IPS-18a (cell line): Measurements from ENCODE around the gene PLA2G2F.

ENCODE experiments used
- H3K27ac ChIP-seq: one replicate; pipeline ENCODE4 v1.5.1; 2013; ENCODE audit warnings: low read length
- H3K27me3 ChIP-seq: one replicate; pipeline ENCODE4 v1.6.1; 2013; ENCODE audit warnings: mild to moderate bottlenecking, low read length; ENCODE audit not compliant: control insufficient read depth, insufficient read depth
- H3K36me3 ChIP-seq: one replicate; pipeline ENCODE4 v1.6.1; 2013; ENCODE audit warnings: low read depth, low read length; ENCODE audit not compliant: control insufficient read depth
- H3K4me1 ChIP-seq: one replicate; pipeline ENCODE4 v1.6.1; 2013; ENCODE audit warnings: low read depth, low read length; ENCODE audit not compliant: control insufficient read depth
- H3K4me3 ChIP-seq: one replicate; pipeline ENCODE4 v1.5.1; 2013; ENCODE audit warnings: low read length
- H3K9ac ChIP-seq: one replicate; pipeline ENCODE4 v1.6.1; 2013; ENCODE audit warnings: mild to moderate bottlenecking, low read length, moderate library complexity
- H3K9me3 ChIP-seq: one replicate; pipeline ENCODE4 v1.6.1; 2013; ENCODE audit warnings: low read depth, low read length; ENCODE audit not compliant: control insufficient read depth

The PLA2G2F gene

GRCh38 chr1:20188455-20188817 is 49.3 kb downstream of the PLA2G2F start:
- Histone ChIP-seq H3K27ac (no peak overlapping the region), H3K4me3 (no peak overlapping the region), H3K27me3 (peaks cover 21% of the 10 kb centered on the region), H3K9ac (no peak overlapping the region), H3K36me3 (no peaks in the 10 kb centered on the region), H3K4me1 (peaks cover 9% of the 10 kb centered on the region), H3K9me3 (no peaks in the 10 kb centered on the region)

GRCh38 chr1:20189664-20190063 is 50.5 kb downstream of the PLA2G2F start:
- peaks cover 10% of the 10 kb centered on the region for H3K4me1 ChIP-seq
- H3K27me3 ChIP-seq: peaks cover 21% of the 10 kb centered on the region
- no peaks in the 10 kb centered on the region for H3K9me3 ChIP-seq
- H3K4me3 ChIP-seq: no peak overlapping the region
- H3K36me3 ChIP-seq: no peaks in the 10 kb centered on the region
- no peak overlapping the region for H3K9ac ChIP-seq
- no peak overlapping the region for H3K27ac ChIP-seq

GRCh38 chr1:20190256-20191160 is 51.4 kb downstream of the PLA2G2F start:
- H3K36me3 ChIP-seq: no peaks in the 10 kb centered on the region
- no peak overlapping the region for H3K27ac ChIP-seq
- H3K9me3 ChIP-seq: no peaks in the 10 kb centered on the region
- H3K9ac ChIP-seq: no peak overlapping the region
- peaks cover 14% of the 10 kb centered on the region for H3K4me1 ChIP-seq
- no peak overlapping the region for H3K4me3 ChIP-seq
- H3K27me3 ChIP-seq: peaks cover 17% of the 10 kb centered on the region

GRCh38 chr1:20191266-20191825 is 52.2 kb downstream of the PLA2G2F start:
- H3K9ac ChIP-seq: no peak overlapping the region
- H3K4me3 ChIP-seq: no peak overlapping the region
- no peak overlapping the region for H3K27ac ChIP-seq
- H3K4me1 ChIP-seq: peaks cover 14% of the 10 kb centered on the region
- H3K27me3 ChIP-seq: peaks cover 15% of the 10 kb centered on the region
- no peaks in the 10 kb centered on the region for H3K36me3 ChIP-seq
- no peaks in the 10 kb centered on the region for H3K9me3 ChIP-seq

GRCh38 chr1:20192364-20192763 is 53.2 kb downstream of the PLA2G2F start:
- Histone ChIP-seq H3K4me3 (no peak overlapping the region), H3K36me3 (no peaks in the 10 kb centered on the region), H3K27ac (no peak overlapping the region), H3K27me3 (peaks cover 11% of the 10 kb centered on the region), H3K9me3 (no peaks in the 10 kb centered on the region), H3K4me1 (peaks cover 5% of the 10 kb centered on the region), H3K9ac (no peak overlapping the region)

GRCh38 chr1:20192871-20193411 is 53.8 kb downstream of the PLA2G2F start:
- Histone ChIP-seq H3K9ac (no peak overlapping the region), H3K4me1 (peaks cover 5% of the 10 kb centered on the region), H3K27ac (no peak overlapping the region), H3K27me3 (peaks cover 11% of the 10 kb centered on the region), H3K4me3 (no peak overlapping the region), H3K36me3 (no peaks in the 10 kb centered on the region), H3K9me3 (no peaks in the 10 kb centered on the region)

- no peaks in the 10 kb centered on the region for H3K9me3 ChIP-seq
- no peaks in the 10 kb centered on the region for H3K27me3 ChIP-seq
- no peak overlapping the region for H3K4me3 ChIP-seq
- no peak overlapping the region for H3K9ac ChIP-seq
- H3K27ac ChIP-seq: no peak overlapping the region
- no peaks in the 10 kb centered on the region for H3K36me3 ChIP-seq
- H3K4me1 ChIP-seq: peaks cover 5% of the 10 kb centered on the region
These were observed 55.1 kb downstream of the PLA2G2F start for GRCh38 chr1:20194224-20194623.

GRCh38 chr1:20194757-20195461 is 55.8 kb downstream of the PLA2G2F start:
- H3K36me3 ChIP-seq: no peaks in the 10 kb centered on the region
- no peaks in the 10 kb centered on the region for H3K27me3 ChIP-seq
- no peak overlapping the region for H3K4me3 ChIP-seq
- peaks cover 5% of the 10 kb centered on the region for H3K4me1 ChIP-seq
- no peak overlapping the region for H3K27ac ChIP-seq
- no peaks in the 10 kb centered on the region for H3K9me3 ChIP-seq
- H3K9ac ChIP-seq: no peak overlapping the region

- Histone ChIP-seq H3K27me3 (no peaks in the 10 kb centered on the region), H3K27ac (no peak overlapping the region), H3K9me3 (no peaks in the 10 kb centered on the region), H3K4me1 (peaks cover 5% of the 10 kb centered on the region), H3K36me3 (no peaks in the 10 kb centered on the region), H3K4me3 (no peak overlapping the region), H3K9ac (no peak overlapping the region)
These were observed 56.3 kb downstream of the PLA2G2F start for GRCh38 chr1:20195462-20195780.

- Histone ChIP-seq H3K9me3 (no peaks in the 10 kb centered on the region), H3K4me1 (peaks cover 5% of the 10 kb centered on the region), H3K27ac (no peak overlapping the region), H3K9ac (no peak overlapping the region), H3K36me3 (no peaks in the 10 kb centered on the region), H3K27me3 (no peaks in the 10 kb centered on the region), H3K4me3 (no peak overlapping the region)
These were observed 58.2 kb downstream of the PLA2G2F start for GRCh38 chr1:20197329-20197791.

- H3K4me3 ChIP-seq: no peak overlapping the region
- H3K9me3 ChIP-seq: no peaks in the 10 kb centered on the region
- peaks cover 5% of the 10 kb centered on the region for H3K4me1 ChIP-seq
- H3K9ac ChIP-seq: no peak overlapping the region
- H3K27ac ChIP-seq: no peak overlapping the region
- H3K36me3 ChIP-seq: no peaks in the 10 kb centered on the region
- H3K27me3 ChIP-seq: no peaks in the 10 kb centered on the region
These were observed 59.2 kb downstream of the PLA2G2F start for GRCh38 chr1:20198296-20198695.
